SKM-1 (cell line): ENCODE results near the gene BCAS1.
A peak's percentile ranks its signal among the peaks of the same experiment; 100 is the strongest.

Experiments
- DNase-seq: peaks from one replicate; lab custom pipeline; 2025; ENCODE audit not compliant: unreplicated experiment; lab: John Stamatoyannopoulos, UW

Gene BCAS1

GRCh38 chr20:53967527-53967926, 102.9 kb downstream of the BCAS1 start:
- DNase-seq: no peak

- no peak for DNase-seq
These were observed 103.5 kb downstream of the BCAS1 start for GRCh38 chr20:53966774-53967398.

- DNase-seq: no peak
These were observed 105.7 kb downstream of the BCAS1 start for GRCh38 chr20:53964501-53965253.

GRCh38 chr20:53964067-53964466, 106.3 kb downstream of the BCAS1 start:
- no peak for DNase-seq

GRCh38 chr20:53963635-53964034, 106.8 kb downstream of the BCAS1 start:
- no peak for DNase-seq

GRCh38 chr20:53962388-53962787, 108.0 kb downstream of the BCAS1 start:
- DNase-seq: no peak

GRCh38 chr20:53961527-53961926, 108.9 kb downstream of the BCAS1 start:
- DNase-seq: no peak

- DNase-seq: no peak
These were observed 109.7 kb downstream of the BCAS1 start for GRCh38 chr20:53960579-53961272.

GRCh38 chr20:53959911-53960578, 110.3 kb downstream of the BCAS1 start:
- no peak for DNase-seq

- DNase-seq: no peak
These were observed 112.1 kb downstream of the BCAS1 start for GRCh38 chr20:53958260-53958659.

- no peak for DNase-seq
These were observed 112.8 kb downstream of the BCAS1 start for GRCh38 chr20:53957451-53958172.

- DNase-seq: no peak
These were observed 114.2 kb downstream of the BCAS1 start for GRCh38 chr20:53956013-53956715.

- DNase-seq: no peak
These were observed 115.4 kb downstream of the BCAS1 start for GRCh38 chr20:53954723-53955658.

GRCh38 chr20:53952528-53953096, 117.8 kb downstream of the BCAS1 start:
- DNase-seq: no peak

GRCh38 chr20:53950578-53950977, 119.8 kb downstream of the BCAS1 start:
- no peak for DNase-seq

GRCh38 chr20:53950031-53950430, 120.4 kb downstream of the BCAS1 start:
- no peak for DNase-seq

- DNase-seq: peak; percentile 28
These were observed 121.0 kb downstream of the BCAS1 start for GRCh38 chr20:53949319-53949839.
